H9 (cell line): ENCODE data around the gene HMGA1. TPM values are rescaled to one million over a fixed set of nuclear protein-coding genes. Genes with fewer than 3 reads are reported as not detected.

Source experiments
- DNase-seq: peaks from one replicate; pipeline ENCODE4 v3.0.0-alpha.2; 2017
- H2AFZ ChIP-seq: one replicate; pipeline ENCODE4 v1.6.1; 2013; ENCODE audit warnings: mild to moderate bottlenecking, low read length, control low read depth, moderate library complexity
- H2AK5ac ChIP-seq: 2 replicates; pipeline ENCODE4 v1.6.1; 2013; ENCODE audit warnings: low read length, control low read depth, mixed read lengths; ENCODE audit not compliant: insufficient read length
- H2BK120ac ChIP-seq: one replicate; pipeline ENCODE4 v1.6.1; 2013; ENCODE audit warnings: low read depth, mild to moderate bottlenecking, low read length, control low read depth, inconsistent platforms; ENCODE audit not compliant: poor library complexity, severe bottlenecking
- H2BK12ac ChIP-seq: 2 replicates; pipeline ENCODE4 v1.6.1; 2013; ENCODE audit warnings: low read length, control low read depth, mixed read lengths, low read depth; ENCODE audit not compliant: insufficient read length
- H2BK15ac ChIP-seq: 2 replicates; pipeline ENCODE4 v1.6.1; 2013; ENCODE audit warnings: low read depth, low read length, control low read depth
- H2BK20ac ChIP-seq: one replicate; pipeline ENCODE4 v1.6.1; 2013; ENCODE audit warnings: low read depth, mild to moderate bottlenecking, low read length, control low read depth, inconsistent platforms; ENCODE audit not compliant: poor library complexity, severe bottlenecking
- H2BK5ac ChIP-seq: 2 replicates; pipeline ENCODE4 v1.6.1; 2013; ENCODE audit warnings: low read length, control low read depth, mixed read lengths; ENCODE audit not compliant: insufficient read length
- H3K14ac ChIP-seq: 2 replicates; pipeline ENCODE4 v1.6.1; 2013; ENCODE audit warnings: low read length, control low read depth; ENCODE audit not compliant: insufficient read depth
- H3K18ac ChIP-seq: 2 replicates; pipeline ENCODE4 v1.6.1; 2013; ENCODE audit warnings: low read depth, mild to moderate bottlenecking, mixed read lengths, low read length, control low read depth; ENCODE audit not compliant: insufficient read length
- H3K23ac ChIP-seq: 2 replicates; pipeline ENCODE4 v1.6.1; 2013; ENCODE audit warnings: low read length, control low read depth, mixed read lengths, low read depth; ENCODE audit not compliant: insufficient read length
- H3K23me2 ChIP-seq: 2 replicates; pipeline ENCODE4 v1.6.1; 2013; ENCODE audit warnings: low read depth, mild to moderate bottlenecking, mixed read lengths, low read length, control low read depth; ENCODE audit not compliant: insufficient read length, poor library complexity, severe bottlenecking
- H3K27ac ChIP-seq: 2 replicates; pipeline ENCODE4 v1.5.1; 2013; ENCODE audit warnings: low read length, control low read depth, mixed read lengths, low read depth; ENCODE audit not compliant: insufficient read length
- H3K27me3 ChIP-seq: 2 replicates; pipeline ENCODE4 v1.6.1; 2013; ENCODE audit warnings: low read length, control low read depth, inconsistent platforms; ENCODE audit not compliant: insufficient read depth
- H3K4ac ChIP-seq: 2 replicates; pipeline ENCODE4 v1.6.1; 2013; ENCODE audit warnings: low read depth, mild to moderate bottlenecking, control low read depth, inconsistent platforms, low read length, moderate library complexity
- H3K4me1 ChIP-seq: 2 replicates; pipeline ENCODE4 v1.6.1; 2013; ENCODE audit warnings: low read length, control low read depth, inconsistent platforms; ENCODE audit not compliant: insufficient read depth
- H3K4me2 ChIP-seq: 2 replicates; pipeline ENCODE4 v1.6.1; 2013; ENCODE audit warnings: low read length, control low read depth, mixed read lengths; ENCODE audit not compliant: insufficient read length, insufficient read depth
- H3K56ac ChIP-seq: 2 replicates; pipeline ENCODE4 v1.6.1; 2013; ENCODE audit warnings: low read depth, mild to moderate bottlenecking, mixed read lengths, low read length, control low read depth; ENCODE audit not compliant: insufficient read length
- H3K79me1 ChIP-seq: 2 replicates; pipeline ENCODE4 v1.6.1; 2013; ENCODE audit warnings: low read depth, mild to moderate bottlenecking, moderate library complexity, low read length, control low read depth, inconsistent platforms; ENCODE audit not compliant: insufficient read depth, poor library complexity, severe bottlenecking
- H3K79me2 ChIP-seq: 2 replicates; pipeline ENCODE4 v1.6.1; 2013; ENCODE audit warnings: low read length, control low read depth, inconsistent platforms; ENCODE audit not compliant: insufficient read depth
- H3K9ac ChIP-seq: 2 replicates; pipeline ENCODE4 v1.6.1; 2013; ENCODE audit warnings: low read length, control low read depth, mixed read lengths; ENCODE audit not compliant: insufficient read length; ENCODE audit errors: extremely low read depth
- H3K9me3 ChIP-seq: one replicate; pipeline ENCODE4 v1.6.1; 2013; ENCODE audit warnings: low read depth, low read length, inconsistent platforms; ENCODE audit not compliant: control insufficient read depth
- H3T11ph ChIP-seq: one replicate; pipeline ENCODE4 v1.6.1; 2013; ENCODE audit warnings: mild to moderate bottlenecking, low read length, control low read depth, inconsistent platforms
- H4K20me1 ChIP-seq: one replicate; pipeline ENCODE4 v1.6.1; 2013; ENCODE audit not compliant: control insufficient read depth, insufficient read length, insufficient read depth
- H4K5ac ChIP-seq: 2 replicates; pipeline ENCODE4 v1.6.1; 2013; ENCODE audit warnings: low read depth, mild to moderate bottlenecking, mixed read lengths, low read length, control low read depth; ENCODE audit not compliant: insufficient read length
- H4K8ac ChIP-seq: replicated peaks from 2 replicates; pipeline ENCODE4 v1.6.1; 2013; ENCODE audit warnings: low read length, control low read depth, mixed read lengths, low read depth; ENCODE audit not compliant: insufficient read length
- H4K91ac ChIP-seq: 2 replicates; pipeline ENCODE4 v1.6.1; 2013; ENCODE audit warnings: low read depth, mild to moderate bottlenecking, moderate library complexity, mixed read lengths, low read length, control low read depth; ENCODE audit not compliant: insufficient read length
- H3K27ac Mint-ChIP-seq, 3 experiments: 2 replicates in 2 of 3; 3 replicates in 1 of 3; pipeline ENCODE4 v1.8.0; 2020 to 2021; ENCODE audit warnings: mixed read lengths in 3 of 3, mild to moderate bottlenecking in 1 of 3, moderate library complexity in 1 of 3
- H3K27me3 Mint-ChIP-seq: 2 replicates; pipeline ENCODE4 v1.8.0; 2021; ENCODE audit warnings: low read depth, mild to moderate bottlenecking, moderate library complexity, mixed read lengths
- H3K36me3 Mint-ChIP-seq, 3 experiments: 2 replicates in 2 of 3; 3 replicates in 1 of 3; pipeline ENCODE4 v1.8.0; 2020 to 2021; ENCODE audit warnings: low read depth in 3 of 3, mixed read lengths in 3 of 3; ENCODE audit not compliant: insufficient read depth in 1 of 3
- H3K4me1 Mint-ChIP-seq, 2 experiments: 2 replicates each; pipeline ENCODE4 v1.8.0; 2020; ENCODE audit warnings: mixed read lengths in 2 of 2
- H3K4me3 Mint-ChIP-seq, 2 experiments: 2 replicates in 1 of 2; 3 replicates in 1 of 2; pipeline ENCODE4 v1.8.0; 2020 to 2021; ENCODE audit warnings: mild to moderate bottlenecking in 2 of 2, mixed read lengths in 2 of 2, moderate library complexity in 1 of 2
- H3K9me3 Mint-ChIP-seq, 2 experiments: 2 replicates in 1 of 2; 3 replicates in 1 of 2; pipeline ENCODE4 v1.8.0; 2020; ENCODE audit warnings: mild to moderate bottlenecking in 2 of 2, mixed read lengths in 2 of 2, moderate library complexity in 1 of 2
- CTCF ChIP-seq: fragments of 200-600 bp; sonication (generic); conservative IDR thresholded peaks from 3 replicates; pipeline ENCODE4 v1.8.0; 2021; ENCODE audit warnings: antibody characterized with exemption, mild to moderate bottlenecking
- WGBS: extraction: QIAGEN DNeasy Blood & Tissue Kit; methylation state at CpG from one replicate; pipeline ENCODE4 v1.1.7; 2013; ENCODE audit warnings: missing lambda C conversion rate, low lambda C conversion rate, mixed read lengths; ENCODE audit not compliant: insufficient read length; ENCODE audit errors: extremely low coverage; 5-methylcytosine and 5-hydroxymethylcytosine counted together
- total RNA-seq: library from RNA; stranded (reverse); gene quantifications from 2 replicates; pipeline ENCODE4 v1.2.1, GENCODE V29; 2021

The HMGA1 gene
- total RNA-seq, 1 experiment from 2014 or later, result 2,116 TPM

- Histone ChIP-seq H3K9ac (no peak overlapping the region), H3K4me2 (no peak overlapping the region)
- H3K4me1 Mint-ChIP-seq, result peaks cover 49 to 57% of the 10 kb centered on the region in 2 experiments
Measured at GRCh38 chr6:34246249-34246562, 9.5 kb downstream of the HMGA1 start.

More at GRCh38 chr6:34246249-34246562, 9.5 kb downstream of the HMGA1 start:
- no peak overlapping the region for H2BK5ac ChIP-seq
- Mint-ChIP-seq H3K4me3 (no peak overlapping the region), H3K9me3 (no peaks in the 10 kb centered on the region), H3K36me3 (peaks cover 33 to 51% (median 43%) of the 10 kb centered on the region in 3 experiments), H3K27ac (peak overlapping the region; percentile 54 to 93 (median 74); a peak in 4 of 7 replicates), H3K27me3 (peaks cover 9% of the 10 kb centered on the region; the same call in 1 of the 2 replicates)
- no peaks in the 10 kb centered on the region for H3K27me3 ChIP-seq
- no peak overlapping the region for H3T11ph ChIP-seq
- peaks cover 5% of the 10 kb centered on the region for H3K79me1 ChIP-seq
- H3K4ac ChIP-seq, result no peak overlapping the region
- TF ChIP-seq CTCF, result no peak
- H3K79me2 ChIP-seq, result 0 out of 2 replicates have a peak, but pooled peaks cover 3% of the 10 kb centered on the region
- peaks cover 4% of the 10 kb centered on the region for H3K23me2 ChIP-seq
- no peaks in the 10 kb centered on the region for H3K9me3 ChIP-seq
- H4K8ac ChIP-seq, result no peak overlapping the region
- no peak overlapping the region for H3K23ac ChIP-seq
- H3K18ac ChIP-seq, result no peak overlapping the region
- H4K5ac ChIP-seq, result no peak overlapping the region
- no peak overlapping the region for H2AK5ac ChIP-seq
- H3K14ac ChIP-seq, result no peak overlapping the region
- no peak for DNase-seq
- no peak overlapping the region for H2AFZ ChIP-seq
- no peak overlapping the region for H2BK120ac ChIP-seq
- H2BK20ac ChIP-seq, result no peak overlapping the region
- no peak overlapping the region for H2BK15ac ChIP-seq
- WGBS, result no CpG with 5 or more reads among the region's 2 CpGs
- H3K4me1 ChIP-seq, result no peaks in the 10 kb centered on the region
- H4K91ac ChIP-seq, result no peak overlapping the region
- no peak overlapping the region for H3K56ac ChIP-seq
- no peak overlapping the region for H2BK12ac ChIP-seq
- no peak overlapping the region for H3K27ac ChIP-seq
- no peaks in the 10 kb centered on the region for H4K20me1 ChIP-seq
